Bone marrow (tissue), 2 donors: ENCODE measurements around the gene MTFP1.
"Not testable (repeated sequence)": the region's sequence is repeated elsewhere in the genome, so short reads cannot be mapped to it uniquely, and the experiment has no call there.

Experiments used
- DNase-seq, 2 donors: peaks; one replicate each; lab custom pipeline; 2025; lab: John Stamatoyannopoulos, UW

The MTFP1 gene

GRCh38 chr22:30426388-30427353 is 1.1 kb downstream of the MTFP1 start:
- DNase-seq: peak; percentile 29 to 34

- no peak for DNase-seq
Observed at GRCh38 chr22:30427871-30428270, 2.3 kb downstream of the MTFP1 start.

- no peak for DNase-seq
Observed at GRCh38 chr22:30429887-30430286, 4.3 kb downstream of the MTFP1 start.

- no peak for DNase-seq
Observed at GRCh38 chr22:30430933-30431332, 5.4 kb downstream of the MTFP1 start.

GRCh38 chr22:30432096-30432495 is 6.5 kb downstream of the MTFP1 start:
- DNase-seq: no peak

- DNase-seq: no peak
Observed at GRCh38 chr22:30432520-30432919, 7.0 kb downstream of the MTFP1 start.

GRCh38 chr22:30433227-30433626 is 7.7 kb downstream of the MTFP1 start:
- DNase-seq: no peak

GRCh38 chr22:30433773-30434172 is 8.2 kb downstream of the MTFP1 start:
- DNase-seq: no peak

GRCh38 chr22:30434843-30435242 is 9.3 kb downstream of the MTFP1 start:
- no peak for DNase-seq

GRCh38 chr22:30435674-30436126 is 10.1 kb downstream of the MTFP1 start:
- DNase-seq: no peak

GRCh38 chr22:30436196-30436595 is 10.6 kb downstream of the MTFP1 start:
- no peak for DNase-seq

- DNase-seq: no peak
Observed at GRCh38 chr22:30438559-30438958, 13.0 kb downstream of the MTFP1 start.

- DNase-seq: no peak
Observed at GRCh38 chr22:30439226-30439625, 13.7 kb downstream of the MTFP1 start.

- DNase-seq: no peak
Observed at GRCh38 chr22:30439836-30440235, 14.3 kb downstream of the MTFP1 start.

GRCh38 chr22:30441088-30441487 is 15.5 kb downstream of the MTFP1 start:
- DNase-seq: no peak

GRCh38 chr22:30444632-30445437 is 19.3 kb downstream of the MTFP1 start:
- peak in 1 of 2 donors; percentile 11 for DNase-seq

GRCh38 chr22:30445438-30446145 is 20.0 kb downstream of the MTFP1 start:
- DNase-seq: no peak

- DNase-seq: no peak
Observed at GRCh38 chr22:30447656-30448055, 22.1 kb downstream of the MTFP1 start.

GRCh38 chr22:30451488-30451887 is 25.9 kb downstream of the MTFP1 start:
- not testable (repeated sequence) for DNase-seq

- DNase-seq: no peak
Observed at GRCh38 chr22:30452861-30453260, 27.3 kb downstream of the MTFP1 start.

GRCh38 chr22:30453731-30454510 is 28.4 kb downstream of the MTFP1 start:
- DNase-seq: no peak
